ENCODE measurements around the gene FHDC1.

The FHDC1 gene

DNA sequence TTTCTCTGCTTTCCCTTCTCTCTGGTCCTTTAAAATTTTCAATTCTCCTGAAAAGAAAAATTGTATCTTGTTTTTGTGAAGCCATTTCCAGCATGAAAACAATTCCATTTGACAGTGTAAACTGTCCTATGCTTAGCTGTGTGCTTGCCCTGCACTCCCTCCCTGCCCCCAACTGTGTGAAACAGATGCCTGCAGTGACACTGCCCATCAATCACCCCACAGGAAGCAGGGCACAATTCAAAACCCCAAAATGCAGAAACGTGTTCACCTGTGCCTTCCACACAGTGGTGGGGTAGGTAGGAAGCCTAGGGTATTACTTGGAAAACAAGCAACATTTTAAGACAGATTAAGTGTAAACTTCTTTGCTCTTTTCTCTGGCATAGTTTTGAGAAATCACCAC, 6.2 kb upstream of the FHDC1 start:
- DNase-seq, result no peak

DNA sequence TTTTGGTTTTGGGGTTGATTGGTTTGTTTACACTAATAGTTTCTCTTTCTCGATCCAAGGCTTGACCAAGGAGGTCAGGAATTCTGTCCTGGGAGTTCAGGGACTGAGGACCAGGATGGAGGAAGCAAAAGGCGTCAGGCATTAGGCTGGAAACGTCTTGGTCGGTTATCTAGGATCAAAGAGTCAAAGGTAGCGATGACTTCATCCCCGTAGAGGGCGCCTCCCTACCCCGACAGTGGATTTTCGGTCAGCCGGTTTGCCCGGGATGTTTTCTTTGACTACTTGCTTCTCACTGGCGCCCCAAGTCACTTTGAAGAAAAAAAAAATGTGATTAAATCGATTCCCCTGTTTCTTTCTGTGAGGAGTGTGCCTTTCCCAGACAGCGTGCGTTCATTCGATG, 980 bp upstream of the FHDC1 start:
- no peak for DNase-seq

DNA sequence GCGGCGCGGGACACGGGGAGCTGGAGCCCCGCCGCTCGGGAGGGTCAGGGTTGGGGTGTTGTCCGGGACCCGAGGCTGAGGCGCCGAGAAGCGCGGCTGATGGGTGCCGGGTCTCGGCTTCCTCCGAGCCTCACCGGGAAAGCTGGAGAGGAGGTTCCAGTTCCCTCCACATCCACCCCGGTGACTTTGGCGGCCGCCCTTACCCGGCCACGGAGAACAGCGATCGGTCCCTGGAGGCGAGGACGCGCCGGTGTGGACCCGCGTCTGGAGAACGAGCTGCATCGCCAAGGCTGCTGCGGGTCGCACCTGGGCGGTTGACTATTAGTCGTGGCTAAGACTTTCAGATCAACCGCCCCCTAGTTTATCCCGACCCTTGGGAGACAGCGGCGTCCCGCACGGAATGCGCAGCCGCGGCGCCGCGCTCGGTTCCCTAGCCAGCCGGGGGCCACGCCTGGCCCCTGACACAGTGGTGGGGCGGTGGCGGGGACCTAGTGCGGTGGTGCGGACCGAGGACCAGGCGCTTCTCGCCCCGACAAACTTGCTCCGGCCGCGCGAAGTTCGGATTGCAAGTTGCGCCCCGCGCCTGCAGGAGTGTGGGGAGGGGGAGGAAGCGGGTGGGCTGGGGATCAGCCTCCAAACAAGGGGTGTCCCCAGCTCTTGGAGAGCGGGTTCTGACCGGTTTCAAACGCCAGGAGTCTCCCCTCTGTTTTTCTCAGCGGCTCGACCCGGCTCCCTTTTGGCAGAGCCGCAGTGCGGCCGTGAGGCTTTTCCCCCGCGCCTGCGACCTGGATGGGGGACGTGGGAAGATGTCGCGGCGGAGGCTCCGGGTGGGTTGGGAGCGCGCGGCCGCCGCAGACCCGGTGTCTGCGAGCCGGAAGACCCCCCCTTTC, 568 bp downstream of the FHDC1 start:
- peak in 12 of 51 donors; percentile 3 to 41 (median 24) for DNase-seq

DNA sequence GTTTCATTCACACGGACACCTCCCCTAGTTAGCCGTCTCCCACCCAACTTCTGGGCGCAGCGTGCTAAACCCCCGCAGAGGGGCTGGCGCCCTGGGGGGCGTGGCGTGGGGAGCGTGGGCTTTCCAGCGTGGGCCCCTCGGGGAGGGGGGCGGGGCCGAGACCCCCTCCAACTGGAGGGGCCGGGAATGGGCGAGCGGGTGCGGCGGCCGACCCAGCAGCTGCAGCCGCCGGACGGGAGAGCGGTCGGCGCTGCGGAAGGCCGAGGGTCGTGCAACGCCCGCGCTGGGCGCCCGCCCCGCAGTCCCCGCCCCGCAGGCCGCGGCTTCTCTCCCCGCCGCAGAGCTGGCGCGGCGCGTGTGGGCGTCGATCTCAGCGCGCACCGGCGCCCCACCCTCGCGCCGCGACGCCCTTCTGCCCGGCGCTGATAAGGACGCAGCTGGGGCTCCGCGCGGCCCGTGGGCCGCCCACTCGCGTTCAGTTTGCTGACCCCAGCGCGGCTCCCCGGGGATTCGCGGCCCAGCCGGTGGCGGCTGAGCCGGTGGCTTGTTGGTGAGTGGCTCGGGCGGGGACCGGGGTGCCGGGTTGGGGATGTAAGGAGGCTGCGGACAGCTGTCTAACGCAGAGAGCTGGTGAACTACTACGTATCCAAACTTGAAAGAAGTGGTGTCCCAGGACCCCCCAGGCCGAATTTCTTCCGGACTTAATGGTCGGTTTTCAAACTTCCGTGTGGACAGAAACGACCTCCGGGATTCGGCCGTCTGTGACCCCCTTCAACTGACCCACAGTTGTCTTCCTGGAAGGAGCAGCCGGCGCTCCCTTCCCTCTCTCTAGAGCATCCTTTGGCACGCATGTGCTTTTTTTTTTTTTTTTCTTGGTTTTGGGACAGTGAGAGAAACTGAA, 1.5 kb downstream of the FHDC1 start:
- peak in 24 of 51 donors; percentile 4 to 59 (median 18) for DNase-seq

DNA sequence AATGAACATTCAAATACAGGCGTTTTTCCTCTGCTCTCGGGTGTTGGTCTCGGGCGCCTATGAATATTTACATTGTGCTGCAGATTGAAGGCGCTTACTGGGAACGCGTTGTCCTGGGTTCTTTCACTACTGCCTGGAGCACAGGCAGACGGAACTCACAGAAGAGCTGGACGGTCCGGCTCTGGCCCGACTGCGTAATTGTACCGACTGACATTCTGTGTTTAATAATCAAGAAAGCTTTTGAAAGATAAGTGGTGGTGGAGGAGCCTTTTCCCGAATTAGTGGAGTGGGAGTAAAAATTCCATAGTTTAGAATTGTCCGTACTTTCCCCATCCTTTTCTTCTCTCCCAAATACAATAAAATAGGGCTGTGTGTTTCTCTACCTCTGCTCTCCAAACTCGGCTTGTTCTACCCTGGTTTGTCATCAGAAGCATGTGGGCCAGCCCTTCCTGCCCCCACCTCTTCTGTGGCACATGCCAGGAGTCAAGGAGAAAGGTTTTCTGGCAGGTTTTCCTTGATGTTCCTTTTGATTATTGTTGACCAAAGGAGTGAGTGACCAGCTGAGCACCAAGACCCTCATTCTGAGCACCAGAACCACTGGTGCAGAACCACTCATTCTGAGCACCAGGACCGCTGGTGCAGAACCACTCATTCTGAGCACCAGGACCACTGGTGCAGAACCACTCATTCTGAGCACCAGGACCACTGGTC, 2.3 kb downstream of the FHDC1 start:
- peak in 3 of 51 donors; percentile 8 to 24 (median 22) for DNase-seq

DNA sequence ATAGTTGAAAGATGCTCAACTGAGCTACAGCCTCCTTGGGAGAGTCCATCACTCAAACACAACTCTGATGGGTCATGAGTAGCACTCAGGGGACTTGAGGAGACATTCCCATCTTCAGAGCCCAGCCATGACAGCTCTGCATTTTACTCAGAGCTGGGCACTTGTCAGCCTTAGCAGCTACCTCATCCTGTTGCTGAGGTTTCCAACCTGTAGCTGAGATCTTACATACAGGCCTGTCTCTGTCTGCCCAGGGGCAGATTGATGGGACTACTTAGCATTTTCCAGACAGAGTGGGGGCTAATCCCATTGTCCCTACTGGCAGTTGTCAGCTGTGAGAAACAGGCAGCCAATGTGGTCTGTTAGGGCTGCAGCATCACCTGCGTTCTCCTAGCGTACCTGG, 3.5 kb downstream of the FHDC1 start:
- DNase-seq, result no peak

DNA sequence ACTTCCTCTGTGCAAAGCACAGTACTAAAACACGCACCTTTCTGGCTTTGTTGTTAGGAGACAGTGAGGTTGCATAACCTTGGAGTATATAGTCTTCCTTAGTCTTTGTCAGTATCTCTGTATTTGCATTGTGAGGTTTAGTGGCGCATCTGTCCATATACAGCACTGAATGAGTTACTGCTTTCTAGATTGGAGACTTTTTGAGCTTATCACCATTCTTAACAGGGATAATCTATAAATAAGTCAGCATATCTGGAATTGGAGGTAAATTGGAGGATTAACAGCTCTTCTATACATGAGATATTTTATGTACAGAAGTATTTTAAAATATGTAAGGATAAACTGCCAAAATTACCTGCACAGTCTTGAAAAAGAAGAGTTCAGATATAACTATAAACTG, 4.3 kb downstream of the FHDC1 start:
- no peak for DNase-seq

DNA sequence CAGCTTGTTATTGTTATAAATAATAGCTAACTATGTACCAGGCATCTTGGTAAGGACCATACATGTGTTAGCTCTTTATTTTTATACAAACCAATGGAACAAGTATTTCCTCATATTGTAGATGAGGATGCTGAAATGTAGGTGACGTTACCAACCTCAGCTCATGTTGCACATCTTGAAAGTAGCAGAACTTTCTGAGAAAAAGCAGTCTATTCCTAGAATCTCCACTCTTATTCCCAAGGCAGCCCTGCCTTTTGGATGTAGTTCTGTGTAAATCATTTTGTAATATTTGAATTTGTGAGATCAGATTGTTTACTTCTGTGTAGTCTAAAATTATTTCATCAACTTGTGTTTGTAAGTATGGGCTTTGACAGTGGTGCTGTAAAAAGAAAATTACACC, 5.3 kb downstream of the FHDC1 start:
- no peak for DNase-seq

DNA sequence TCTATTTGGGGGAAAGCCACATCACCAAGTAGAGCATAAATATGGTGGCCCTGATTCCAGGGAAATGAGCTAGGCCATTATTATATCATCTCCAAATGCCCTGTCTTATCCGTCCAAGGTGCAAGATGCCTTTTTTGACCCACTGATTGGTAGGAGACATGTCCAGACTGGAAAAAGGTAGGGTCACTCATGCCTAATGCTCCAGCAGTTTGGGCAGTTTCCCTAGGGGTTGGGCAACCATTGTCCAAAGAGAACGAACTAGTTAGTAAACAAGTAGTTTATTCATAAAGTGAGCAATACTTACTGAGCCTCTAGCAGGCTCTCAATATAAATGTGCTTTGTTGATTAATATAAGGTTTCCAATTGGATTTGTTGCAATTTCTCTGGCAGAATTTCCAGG, 6.2 kb downstream of the FHDC1 start:
- no peak for DNase-seq

DNA sequence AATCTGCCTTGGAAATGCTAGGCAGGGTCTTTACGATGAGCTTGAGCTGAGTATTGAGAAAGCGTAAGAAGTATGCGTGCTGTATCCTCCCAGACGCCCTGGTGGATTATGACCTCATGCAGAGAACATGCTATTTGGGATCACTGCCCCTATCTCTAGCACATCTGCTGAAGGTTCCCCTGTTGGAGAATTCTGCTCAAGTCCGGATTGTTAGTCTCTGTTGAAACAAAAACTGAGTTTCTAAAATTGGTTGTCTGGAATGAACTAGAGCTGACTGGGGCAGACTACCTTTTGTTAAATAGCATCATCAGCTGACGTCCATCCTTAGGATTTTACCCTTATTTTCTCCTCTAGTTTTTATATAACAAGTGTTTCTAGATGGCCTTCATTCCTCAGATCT, 7.5 kb downstream of the FHDC1 start:
- no peak for DNase-seq

DNA sequence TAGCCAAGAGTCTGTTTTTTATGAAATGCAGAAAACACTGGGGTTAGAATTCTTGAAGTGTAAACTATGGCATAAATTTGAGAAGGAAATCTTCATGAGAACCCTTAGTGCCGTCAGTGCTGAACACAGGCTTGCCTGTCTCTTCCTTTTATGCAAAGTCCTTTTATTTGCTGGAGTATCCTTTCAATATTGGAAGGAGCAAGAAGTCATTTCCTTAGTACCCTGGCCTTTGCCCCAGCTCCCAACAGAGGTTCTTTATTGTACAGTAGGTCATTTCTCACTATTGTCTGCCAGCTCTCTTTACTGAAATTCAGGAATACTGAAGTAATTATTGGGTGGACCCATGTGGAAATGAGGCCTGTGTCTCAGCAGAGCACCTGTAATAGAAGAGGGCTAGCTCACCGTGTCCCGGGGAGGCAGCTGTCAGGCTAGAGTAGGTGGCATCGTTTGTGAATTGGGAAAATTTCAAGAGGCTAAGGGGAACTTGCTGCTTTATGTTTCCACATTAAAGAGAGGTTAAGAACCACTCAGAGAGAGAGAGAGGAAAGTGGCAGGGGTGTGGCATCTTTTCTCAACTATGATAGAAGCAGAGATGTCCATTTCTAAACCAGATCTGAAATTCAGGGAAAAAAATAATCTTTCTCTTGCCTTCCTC, 8.7 kb downstream of the FHDC1 start:
- no peak for DNase-seq

DNA sequence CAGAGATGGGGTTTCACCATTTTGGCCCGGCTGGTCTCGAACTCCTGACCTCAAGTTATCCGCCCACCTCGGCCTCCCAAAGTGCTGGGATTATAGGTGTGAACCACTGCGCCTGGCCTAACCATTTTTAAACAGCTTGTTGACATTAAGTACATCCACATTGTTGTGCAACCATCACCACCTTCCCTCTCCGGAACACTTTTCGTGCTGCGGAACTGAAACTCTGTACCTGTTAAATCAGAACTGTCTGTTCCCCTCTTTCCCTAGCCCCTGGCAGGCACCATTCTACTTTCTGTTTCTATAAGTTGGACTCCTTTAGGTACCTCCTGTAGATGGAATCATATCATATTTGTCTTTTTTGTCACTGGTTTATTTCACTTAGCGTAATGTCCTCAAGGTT, 9.5 kb downstream of the FHDC1 start:
- DNase-seq, result no peak

DNA sequence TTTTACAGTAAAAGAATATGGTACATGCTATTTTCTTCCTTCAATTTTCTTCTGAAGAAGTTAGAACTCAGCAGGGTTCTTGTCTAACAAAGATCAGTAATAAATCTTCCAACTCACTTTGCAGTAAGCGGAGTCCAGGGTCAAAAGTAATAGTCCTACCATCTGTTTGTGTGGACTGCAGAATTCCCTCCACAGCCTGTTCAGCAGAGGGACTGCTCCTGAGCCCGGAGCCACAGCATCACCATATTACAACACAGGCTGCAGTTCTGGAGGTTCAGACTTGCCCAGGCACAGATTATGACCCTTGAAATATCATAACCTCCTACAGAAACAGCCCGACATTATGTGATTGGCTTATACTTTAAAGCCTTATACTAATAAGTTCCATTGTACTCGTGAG, 10.3 kb downstream of the FHDC1 start:
- no peak for DNase-seq

DNA sequence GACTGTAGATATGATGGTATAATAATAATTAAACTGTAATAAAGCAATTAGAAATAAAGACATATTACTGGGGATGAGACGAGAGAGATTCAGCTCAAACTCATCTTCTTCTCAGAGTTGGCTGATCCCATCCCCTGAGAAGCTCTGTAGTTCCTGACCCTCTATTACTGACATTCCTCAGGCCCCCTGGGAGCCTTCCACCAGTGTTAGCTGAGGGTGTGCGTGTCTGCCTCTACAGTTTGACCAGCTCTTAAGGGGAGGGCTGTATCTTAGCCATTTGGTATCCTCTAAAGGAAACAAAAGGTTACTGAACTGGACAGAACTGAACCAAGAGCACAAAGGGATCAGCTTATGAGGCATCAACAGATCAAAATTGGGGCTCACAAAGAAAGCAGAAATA, 11.2 kb downstream of the FHDC1 start:
- DNase-seq, result no peak

DNA sequence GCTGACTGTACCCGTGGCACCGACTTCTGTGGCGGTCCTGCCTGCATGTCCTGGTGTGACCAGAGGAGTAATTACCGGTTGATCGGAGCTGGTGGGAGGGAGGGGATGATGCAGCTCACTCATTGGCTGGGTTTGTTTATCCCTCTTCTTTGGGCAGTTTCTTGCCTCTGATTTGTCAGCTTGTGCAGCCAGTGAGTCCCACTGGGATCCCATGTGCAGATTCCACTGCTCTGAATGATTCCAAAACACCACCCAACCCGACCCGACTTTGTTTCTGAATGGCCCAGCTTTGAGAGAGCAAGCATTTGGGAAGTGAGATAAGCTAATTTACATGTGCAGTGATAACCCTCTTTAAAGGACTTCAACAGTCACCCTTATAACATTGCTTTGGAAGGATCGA, 13.8 kb downstream of the FHDC1 start:
- DNase-seq, result no peak

DNA sequence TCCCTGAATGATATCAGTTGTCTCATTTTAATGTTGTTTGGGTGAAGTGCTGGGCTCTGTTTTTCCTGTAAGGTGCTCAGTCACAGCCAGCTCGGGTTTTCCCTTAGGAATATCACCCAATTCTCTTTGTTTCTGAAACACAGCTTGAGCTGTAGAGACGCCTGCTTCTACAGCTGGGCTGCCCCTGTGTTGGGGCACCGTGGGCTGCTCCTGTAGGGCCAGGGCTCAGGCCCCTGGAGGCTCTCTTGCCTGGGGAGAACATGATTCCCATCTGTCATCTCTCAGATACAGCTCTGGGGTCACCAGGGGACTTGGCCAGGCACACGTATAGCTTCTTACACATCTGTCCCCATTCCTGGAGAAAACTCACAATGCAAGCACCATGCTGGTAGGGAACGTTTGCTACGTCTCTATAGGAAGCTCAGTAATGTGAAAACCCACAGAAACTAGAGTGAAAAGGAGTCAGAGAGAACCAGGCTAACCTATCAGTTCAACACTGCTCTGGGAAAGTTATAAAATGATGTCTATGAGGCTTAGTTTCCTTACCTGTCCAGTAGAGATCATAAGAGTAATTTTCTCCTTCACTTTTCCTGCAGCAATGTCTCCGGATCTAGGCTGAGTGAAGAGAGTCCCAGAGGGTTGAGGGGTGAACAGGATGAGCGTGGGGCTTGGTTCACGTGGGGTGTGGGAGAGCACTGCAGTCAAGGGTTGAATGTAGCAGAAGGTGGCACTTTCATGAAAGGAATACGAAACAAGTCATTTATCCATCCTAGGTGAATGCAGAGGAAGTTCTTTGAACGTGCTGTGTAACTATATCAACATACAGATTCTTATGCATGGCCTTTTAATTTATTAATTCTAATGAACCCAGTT, 14.5 kb downstream of the FHDC1 start:
- DNase-seq, result no peak

DNA sequence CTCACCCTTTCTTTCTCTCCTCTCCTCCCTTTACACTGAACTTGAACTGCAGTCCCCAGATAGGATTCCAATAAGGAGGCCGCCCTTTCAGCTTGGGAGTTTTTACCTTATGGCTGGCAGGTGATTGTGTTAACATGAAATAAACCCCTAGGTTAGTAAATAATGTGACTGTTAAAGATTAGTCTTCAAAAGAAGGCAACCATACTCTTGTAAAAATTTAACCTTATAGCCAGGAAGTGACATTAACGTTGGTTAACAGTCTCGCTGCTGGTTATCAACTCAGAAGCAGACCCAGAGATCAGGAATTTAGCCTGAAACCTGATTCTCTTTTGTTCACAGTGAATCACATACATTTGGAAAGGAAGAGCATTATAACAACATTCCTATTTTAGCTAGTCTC, 15.2 kb downstream of the FHDC1 start:
- DNase-seq, result no peak

DNA sequence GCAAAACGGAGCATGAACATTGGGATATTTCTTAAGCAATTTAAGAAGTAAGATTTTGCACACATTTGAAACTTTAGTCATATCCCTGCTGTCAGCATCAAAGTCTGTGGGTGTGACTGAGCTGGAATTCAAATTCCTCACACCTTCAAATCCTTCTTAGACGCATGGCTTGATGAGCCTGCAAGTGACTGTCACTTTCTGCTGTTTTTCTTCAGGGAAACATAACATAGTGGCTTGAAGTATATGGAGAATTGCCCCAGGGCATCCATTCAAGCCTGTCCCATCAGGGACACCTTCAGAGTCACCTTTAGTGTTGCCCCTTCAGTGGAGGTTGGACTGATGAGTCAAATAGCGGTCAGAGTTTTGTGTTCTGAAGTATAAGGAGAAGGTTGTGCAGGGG, 17.4 kb downstream of the FHDC1 start:
- DNase-seq, result no peak

DNA sequence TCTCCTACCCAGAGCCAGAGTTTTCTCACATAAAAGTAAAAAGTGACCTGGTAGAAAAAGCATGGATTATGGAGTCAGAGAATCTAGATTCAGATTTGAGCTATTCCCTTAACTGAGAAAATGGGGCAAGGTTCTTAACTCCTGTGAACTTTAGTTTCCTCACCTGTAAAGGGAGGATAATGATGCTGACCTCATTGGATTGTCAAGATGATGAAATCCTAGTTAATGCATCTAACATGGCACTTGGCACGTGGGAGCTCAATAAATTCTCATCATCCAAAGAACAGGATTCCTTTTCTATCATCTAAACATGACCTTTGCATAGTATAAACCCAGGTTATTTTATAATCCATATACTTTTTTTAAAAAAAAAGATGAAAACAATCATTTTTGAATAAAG, 18.6 kb downstream of the FHDC1 start:
- no peak for DNase-seq

DNA sequence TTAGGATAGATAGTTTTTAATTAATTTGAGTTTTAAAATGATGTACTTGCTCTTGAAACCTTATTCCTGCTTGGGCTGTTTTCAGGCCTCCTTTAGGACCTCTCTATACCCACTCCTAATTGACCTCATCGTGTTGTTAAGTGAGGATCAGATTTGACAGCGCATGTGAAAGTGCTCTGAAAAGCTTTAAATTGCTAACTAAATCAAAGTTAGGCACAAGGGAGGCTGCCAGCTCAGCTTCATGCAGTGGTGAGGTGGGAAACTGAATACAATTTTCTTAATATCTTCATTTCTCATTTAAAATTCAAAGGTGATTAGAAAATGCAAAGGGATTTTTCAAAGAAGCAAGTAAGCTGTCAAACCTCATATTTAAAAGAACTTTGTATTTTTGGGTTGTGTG, 20.0 kb downstream of the FHDC1 start:
- no peak for DNase-seq
